H1 (cell line): Measurements from ENCODE around the gene EMID1. TPM values are rescaled to one million over a fixed set of nuclear protein-coding genes. Genes with fewer than 3 reads are reported as not detected.

Experiments used
- CTCF ChIA-PET: fragments of 300-600 bp; sonication (Branson Sonifier 250); formaldehyde crosslinking; loops from one replicate; lab custom pipeline; 2021; ENCODE audit not compliant: partially characterized antibody; lab: Charles Lee
- POLR2A ChIA-PET: fragments of 300-600 bp; sonication (Branson Sonifier 250); formaldehyde crosslinking; loops from one replicate; lab custom pipeline; 2021; ENCODE audit warnings: inconsistent platforms; ENCODE audit not compliant: partially characterized antibody; lab: Charles Lee
- DNase-seq, 2 experiments: peaks; one replicate each; pipeline versions ENCODE4 v3.0.0 to v3.0.0-alpha.2; 2010 to 2022; ENCODE audit warnings: low spot score in 2 of 2, low read depth in 1 of 2, mixed read lengths in 1 of 2
- FAIRE-seq: peaks from 2 replicates; lab custom pipeline; 2011; peaks lifted over from hg19 to GRCh38; lab: Jason Lieb, UNC
- H2AFZ ChIP-seq: 2 replicates; pipeline ENCODE4 v1.8.1; 2012; ENCODE audit warnings: low read length, inconsistent platforms
- H2AK5ac ChIP-seq: 2 replicates; pipeline ENCODE4 v1.6.1; 2013; ENCODE audit warnings: low read depth, low read length
- H2BK120ac ChIP-seq: replicated peaks from 2 replicates; pipeline ENCODE3; 2013; ENCODE audit warnings: low read depth, low read length, inconsistent platforms
- H2BK12ac ChIP-seq: 2 replicates; pipeline ENCODE4 v1.6.1; 2013; ENCODE audit warnings: low read depth, low read length
- H2BK15ac ChIP-seq: 2 replicates; pipeline ENCODE4 v1.6.1; 2013; ENCODE audit warnings: low read length
- H2BK20ac ChIP-seq: 2 replicates; pipeline ENCODE4 v1.6.1; 2013; ENCODE audit warnings: low read length
- H2BK5ac ChIP-seq: 2 replicates; pipeline ENCODE4 v1.6.1; 2013; ENCODE audit warnings: low read depth, low read length
- H3K14ac ChIP-seq: 2 replicates; pipeline ENCODE4 v1.6.1; 2013; ENCODE audit warnings: inconsistent platforms; ENCODE audit not compliant: insufficient read length
- H3K18ac ChIP-seq: 2 replicates; pipeline ENCODE4 v1.6.1; 2013; ENCODE audit warnings: low read length; ENCODE audit errors: extremely low read depth
- H3K23ac ChIP-seq: 2 replicates; pipeline ENCODE4 v1.6.1; 2013; ENCODE audit warnings: inconsistent platforms; ENCODE audit not compliant: insufficient read length
- H3K23me2 ChIP-seq: 2 replicates; pipeline ENCODE4 v1.6.1; 2013; ENCODE audit warnings: low read depth, low read length
- H3K27ac ChIP-seq: 2 replicates; pipeline ENCODE4 v1.6.1; 2011; ENCODE audit warnings: low read depth, low read length, inconsistent platforms
- H3K27me3 ChIP-seq, 4 experiments: replicated peaks in 1 of 4; 1 replicate in 1 of 4; 2 replicates in 3 of 4; pipeline versions ENCODE4 v1.6.1 to v1.8.1; 2011 to 2013; ENCODE audit warnings: low read length in 3 of 4, mild to moderate bottlenecking in 3 of 4, inconsistent platforms in 2 of 4, mixed read lengths in 2 of 4, moderate library complexity in 1 of 4; ENCODE audit not compliant: control insufficient read depth in 3 of 4, insufficient read depth in 3 of 4; ENCODE audit errors: extremely low read depth in 1 of 4
- H3K36me3 ChIP-seq, 4 experiments: 2 replicates each; pipeline versions ENCODE4 v1.6.1 to v1.8.1; 2011 to 2013; ENCODE audit warnings: mild to moderate bottlenecking in 4 of 4, low read length in 3 of 4, moderate library complexity in 2 of 4, control low read depth in 1 of 4, inconsistent platforms in 1 of 4; ENCODE audit not compliant: insufficient read depth in 4 of 4, control insufficient read depth in 2 of 4
- H3K4ac ChIP-seq: replicated peaks from 2 replicates; pipeline ENCODE3; 2013; ENCODE audit warnings: low read length, low read depth, mixed read lengths, inconsistent platforms; ENCODE audit not compliant: insufficient read length
- H3K4me1 ChIP-seq, 4 experiments: replicated peaks in 1 of 4; 1 replicate in 1 of 4; 2 replicates in 3 of 4; pipeline versions ENCODE4 v1.6.1 to v1.8.1; 2011 to 2013; ENCODE audit warnings: low read length in 3 of 4, inconsistent platforms in 2 of 4, mixed read lengths in 1 of 4; ENCODE audit not compliant: insufficient read depth in 4 of 4, control insufficient read depth in 3 of 4
- H3K4me2 ChIP-seq, 2 experiments: 2 replicates each; pipeline versions ENCODE4 v1.6.1 to v1.8.1; 2011 to 2013; ENCODE audit warnings: low read depth in 2 of 2, low read length in 2 of 2, control low read depth in 1 of 2, inconsistent platforms in 1 of 2, mild to moderate bottlenecking in 1 of 2; ENCODE audit not compliant: insufficient read depth in 1 of 2
- H3K4me3 ChIP-seq, 4 experiments: fragments of 200-600, 300-600 bp in 1 of 4; sonication (generic), shearing (Covaris generic), sonication (Bioruptor Twin) in 1 of 4; 2 replicates each; pipeline versions ENCODE4 v1.5.1 to v1.8.1; 2011 to 2016; ENCODE audit warnings: low read length in 4 of 4, low read depth in 3 of 4, control low read depth in 2 of 4, inconsistent platforms in 2 of 4, mild to moderate bottlenecking in 2 of 4, mixed read lengths in 1 of 4, moderate library complexity in 1 of 4; ENCODE audit not compliant: insufficient read depth in 2 of 4; ENCODE audit errors: extremely low read depth in 1 of 4
- H3K56ac ChIP-seq: replicated peaks from 2 replicates; pipeline ENCODE3; 2013; ENCODE audit warnings: low read depth, mild to moderate bottlenecking, mixed read lengths, low read length, inconsistent platforms; ENCODE audit not compliant: insufficient read length
- H3K79me1 ChIP-seq: 2 replicates; pipeline ENCODE4 v1.6.1; 2013; ENCODE audit warnings: low read depth, low read length, control low read depth
- H3K79me2 ChIP-seq, 2 experiments: 2 replicates each; pipeline versions ENCODE4 v1.6.1 to v1.8.1; 2012 to 2013; ENCODE audit warnings: low read length in 2 of 2, mild to moderate bottlenecking in 2 of 2, inconsistent platforms in 1 of 2; ENCODE audit not compliant: insufficient read depth in 2 of 2, control insufficient read depth in 1 of 2
- H3K9ac ChIP-seq, 4 experiments: replicated peaks in 1 of 4; 1 replicate in 1 of 4; 2 replicates in 3 of 4; pipeline versions ENCODE4 v1.6.1 to v1.8.1; 2011 to 2013; ENCODE audit warnings: low read depth in 3 of 4, low read length in 3 of 4, control low read depth in 2 of 4, mild to moderate bottlenecking in 2 of 4, moderate library complexity in 2 of 4, inconsistent platforms in 1 of 4; ENCODE audit errors: extremely low read depth in 1 of 4
- H3K9me3 ChIP-seq, 2 experiments: 2 replicates each; pipeline versions ENCODE4 v1.6.1 to v1.8.1; 2012 to 2013; ENCODE audit warnings: mild to moderate bottlenecking in 2 of 2, moderate library complexity in 2 of 2, control low read depth in 1 of 2, inconsistent platforms in 1 of 2, low read depth in 1 of 2, low read length in 1 of 2, mixed read lengths in 1 of 2; ENCODE audit not compliant: insufficient read depth in 2 of 2
- H4K20me1 ChIP-seq, 2 experiments: replicated peaks in 1 of 2; 2 replicates each; pipeline versions ENCODE3 to v1.8.1; 2011 to 2013; ENCODE audit warnings: inconsistent platforms in 2 of 2, low read length in 2 of 2, mild to moderate bottlenecking in 1 of 2; ENCODE audit not compliant: insufficient read depth in 2 of 2, control insufficient read depth in 1 of 2
- H4K5ac ChIP-seq: 2 replicates; pipeline ENCODE4 v1.6.1; 2013; ENCODE audit warnings: low read length, low read depth, mixed read lengths, inconsistent platforms; ENCODE audit not compliant: insufficient read length
- H4K8ac ChIP-seq: 2 replicates; pipeline ENCODE4 v1.8.0; 2013; ENCODE audit warnings: mild to moderate bottlenecking, moderate library complexity, low read length, inconsistent platforms; ENCODE audit not compliant: insufficient read depth; ENCODE audit errors: extremely low read depth
- H4K91ac ChIP-seq: replicated peaks from 2 replicates; pipeline ENCODE3; 2013; ENCODE audit warnings: low read length, mixed read lengths, inconsistent platforms; ENCODE audit not compliant: insufficient read length
- EGR1 ChIP-seq: IDR thresholded peaks from 2 replicates; pipeline ENCODE4 v1.6.1; 2011; ENCODE audit warnings: low read depth, low read length, borderline replicate concordance
- EP300 ChIP-seq, 2 experiments: IDR thresholded peaks; 1 replicate in 1 of 2; 2 replicates in 1 of 2; pipeline ENCODE4 v1.6.1; 2011 to 2012; ENCODE audit warnings: low read depth in 2 of 2, low read length in 2 of 2, mild to moderate bottlenecking in 2 of 2, borderline replicate concordance in 1 of 2, inconsistent platforms in 1 of 2, moderate library complexity in 1 of 2
- KDM5A ChIP-seq: fragments of 200-600 bp; IDR thresholded peaks from 2 replicates; pipeline ENCODE4 v1.7.1; 2012; ENCODE audit warnings: mild to moderate bottlenecking, low read length, inconsistent platforms, mixed read lengths
- PHF8 ChIP-seq: fragments of 200-600 bp; sonication (generic); conservative IDR thresholded peaks from 2 replicates; pipeline ENCODE4 v1.7.1; 2012; ENCODE audit warnings: low read depth, mild to moderate bottlenecking, inconsistent platforms, low read length, moderate library complexity
- SRF ChIP-seq: IDR thresholded peaks from 2 replicates; pipeline ENCODE4 v1.6.1; 2011; ENCODE audit warnings: mild to moderate bottlenecking, low read depth, low read length, moderate library complexity
- TAF1 ChIP-seq: IDR thresholded peaks from 2 replicates; pipeline ENCODE4 v1.6.1; 2011; ENCODE audit warnings: mild to moderate bottlenecking, low read depth, low read length
- WGBS, 2 experiments: shearing (Covaris generic) in 1 of 2; methylation state at CpG; one replicate each; pipeline versions ENCODE4 v1.1.6 to v1.1.7; 2013 to 2015; ENCODE audit warnings: low lambda C conversion rate in 2 of 2, mixed read lengths in 2 of 2, inconsistent platforms in 1 of 2, low coverage in 1 of 2, missing lambda C conversion rate in 1 of 2; ENCODE audit not compliant: insufficient replicate concordance in 2 of 2, insufficient coverage in 1 of 2, insufficient read length in 1 of 2; ENCODE audit errors: extremely low coverage in 1 of 2, missing lambda C conversion rate in 1 of 2; 5-methylcytosine and 5-hydroxymethylcytosine counted together
- polyA plus RNA-seq, 7 experiments: library from polyadenylated mRNA; depleted of rRNA in 3 of 7; stranded (reverse) in 5 of 7; unstranded in 2 of 7; fragments of >200 nt in 5 of 7; fragments of 200-250 nt in 2 of 7; gene quantifications; 1 replicate in 5 of 7; 2 replicates in 1 of 7; 4 replicates in 1 of 7; pipeline versions ENCODE4 v1.2.1 to v1.2.3, GENCODE V29; 2011 to 2013; ENCODE audit warnings: missing spikeins in 2 of 7, mixed read lengths in 2 of 7
- total RNA-seq: library from RNA; stranded (reverse); fragmentation: NEBNext Ultra II Directional; extraction: Animal tissue kit (Norgen Biotek cat#: 25700); gene quantifications from 2 replicates; pipeline ENCODE4 v1.2.1, GENCODE V29; 2021
- TF ChIP-seq, protein P1 (sequence below): IDR thresholded peaks from 2 replicates; pipeline ENCODE4 v1.6.1; 2011; ENCODE audit warnings: low read depth, mild to moderate bottlenecking, low read length; ENCODE audit not compliant: insufficient read depth

Gene EMID1
- total and polyA plus RNA-seq, 2 of the 8 experiments (the other 6 are each of a cell fraction or from before 2014, with no cell fraction given): 3.9 to 7.4 TPM

DNA sequence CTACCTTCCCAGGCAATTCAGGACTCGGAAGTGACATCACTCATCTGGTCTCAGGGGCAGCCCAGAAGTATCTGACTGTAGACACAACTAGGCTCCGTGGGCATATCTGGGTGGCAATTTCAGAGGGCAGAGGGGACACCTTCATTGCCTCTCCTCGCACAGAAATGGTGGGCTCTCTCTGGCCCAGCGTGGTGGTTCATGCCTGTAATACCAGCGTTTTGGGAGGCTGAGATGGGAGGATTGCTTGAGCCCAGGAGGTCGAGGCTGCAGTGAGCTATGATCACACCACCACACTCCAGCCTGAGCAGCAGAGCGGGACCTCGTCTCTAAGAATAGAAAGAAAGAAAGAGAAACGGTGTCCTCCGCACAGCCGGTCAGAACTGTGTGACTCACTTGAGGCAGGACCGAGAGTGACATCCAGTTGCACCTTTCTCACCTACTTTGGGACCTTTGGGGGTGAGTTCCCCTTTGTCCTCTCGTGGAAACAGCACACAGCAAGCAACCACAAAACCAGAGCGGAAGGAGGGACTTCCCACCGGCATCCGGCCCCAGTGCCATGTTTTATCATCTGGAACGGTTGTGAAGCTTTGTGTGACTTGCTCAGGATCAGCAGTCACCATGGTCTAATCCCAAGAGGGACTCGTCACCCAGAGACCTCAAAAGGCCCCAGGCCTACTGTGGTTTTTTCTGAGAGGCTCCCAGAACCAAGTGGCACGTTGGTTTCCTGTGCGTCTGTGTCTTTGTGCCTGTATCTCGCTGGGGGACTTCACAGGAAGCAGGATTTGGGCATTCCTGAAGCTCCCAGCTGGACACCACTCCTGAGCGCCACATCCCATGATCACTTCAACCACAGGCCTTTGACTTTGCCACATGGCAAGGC lies 38.4 kb upstream of the EMID1 start:
- POLR2A ChIA-PET: no interaction called here
- H3K36me3 ChIP-seq: no peaks in the 10 kb centered on the region
- no peak overlapping the region for H3K18ac ChIP-seq

More for the DNA sequence above, 38.4 kb upstream of the EMID1 start:
- Histone ChIP-seq H3K56ac (no peak overlapping the region), H2AK5ac (no peak overlapping the region), H2BK120ac (no peak overlapping the region), H4K5ac (no peak overlapping the region), H4K91ac (no peak overlapping the region), H3K27me3 (no peaks in the 10 kb centered on the region), H3K9me3 (no peaks in the 10 kb centered on the region), H3K23me2 (no peaks in the 10 kb centered on the region), H3K4me1 (no peaks in the 10 kb centered on the region), H3K23ac (no peak overlapping the region), H2AFZ (no peak overlapping the region), H3K79me2 (no peaks in the 10 kb centered on the region), H4K20me1 (peaks cover 0 to 1% of the 10 kb centered on the region in 2 experiments), H3K9ac (no peak overlapping the region), H2BK20ac (no peak overlapping the region), H2BK5ac (no peak overlapping the region), H3K4me2 (no peak overlapping the region), H3K4me3 (no peak overlapping the region), H3K27ac (no peak overlapping the region), H4K8ac (no peak overlapping the region), H3K4ac (no peak overlapping the region), H3K14ac (no peak overlapping the region), H2BK12ac (no peak overlapping the region), H2BK15ac (no peak overlapping the region), H3K79me1 (no peaks in the 10 kb centered on the region)
- DNase-seq (no peak), FAIRE-seq (no peak)
- CTCF ChIA-PET: interaction anchor here (0.7 to 3.3 kb wide), 3 partner anchors 12 to 147 kb away, joined by 3 to 19 read pairs (median 4); partner anchors contain the start of gene EMID1
- TF ChIP-seq EGR1 (no peak), PHF8 (no peak), SRF (no peak), TAF1 (no peak), KDM5A (no peak), EP300 (IDR thresholded peaks at IDR 0.05; ENCODE audit: borderline replicate concordance in 1 of 2, low read depth in 2 of 2, low read length in 2 of 2) (no peak)
- TF ChIP-seq, protein P1, sequence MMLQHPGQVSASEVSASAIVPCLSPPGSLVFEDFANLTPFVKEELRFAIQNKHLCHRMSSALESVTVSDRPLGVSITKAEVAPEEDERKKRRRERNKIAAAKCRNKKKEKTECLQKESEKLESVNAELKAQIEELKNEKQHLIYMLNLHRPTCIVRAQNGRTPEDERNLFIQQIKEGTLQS: no peak
- WGBS, 2 experiments: 88% methylated on average over 22 of the region's 22 CpGs; no CpG with 5 or more reads in 1 of the 2 experiments
